ENCODE results near the gene RCSD1.

DNA sequence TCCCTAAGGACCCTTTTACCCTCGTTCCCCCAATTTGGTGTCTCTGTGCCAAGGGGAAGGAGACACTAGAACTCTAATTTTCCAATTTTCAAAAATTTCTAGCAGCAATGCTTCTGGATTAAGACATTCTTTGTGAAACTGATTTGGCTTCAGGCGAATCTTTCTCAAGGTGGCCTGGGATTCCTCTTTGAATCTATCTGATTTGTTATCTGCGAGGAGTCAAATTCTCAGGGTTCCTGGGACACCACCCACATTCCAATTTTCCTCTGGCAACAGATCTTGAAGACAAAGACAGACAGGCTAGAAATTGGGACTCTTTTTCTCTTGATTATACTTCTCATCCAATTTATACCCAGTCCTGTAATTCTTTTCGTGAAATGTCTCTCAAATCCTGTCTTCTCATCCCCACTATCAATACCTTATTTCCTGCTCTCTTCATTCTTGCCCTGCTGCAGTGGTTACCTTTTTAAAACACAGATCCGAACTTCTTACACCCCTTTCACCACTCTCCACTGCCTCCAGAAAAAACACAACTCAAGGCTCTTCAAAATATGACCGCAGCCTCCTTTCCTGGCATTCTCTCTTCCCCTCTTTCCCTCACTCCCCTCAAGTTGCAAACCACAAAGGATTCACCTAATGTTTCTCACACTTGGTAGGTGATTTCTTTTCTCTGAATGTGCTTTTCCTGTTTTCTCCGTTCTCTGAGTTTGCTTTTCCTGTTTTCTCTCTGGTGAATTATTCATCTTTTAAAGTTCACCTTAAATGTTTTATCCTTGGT is 89.1 kb downstream of the RCSD1 start:
- TF ChIP-seq CTCF (IDR thresholded peaks at IDR 0.05) = no peak
- no peak for TF ChIP-seq POLR2A (IDR thresholded peaks at IDR 0.05)

Data from lower leg skin (tissue), 3 donors.